Lung (tissue), 12 donors: ENCODE results near the gene CXCR5. TPM values are rescaled to one million over a fixed set of nuclear protein-coding genes. Genes with fewer than 3 reads are reported as not detected.

ENCODE experiments used
- ATAC-seq: fragments of 200-7000 bp; cut with Tn5 transposase; one replicate; pipeline ENCODE4 v1.9.1; 2020; ENCODE audit warnings: moderate number of reproducible peaks; ENCODE audit not compliant: insufficient read depth, low FRiP score
- DNase-seq, 3 donors: peaks; one replicate each; pipeline ENCODE4 v3.0.0-alpha.2; 2013 to 2017
- H3K27ac ChIP-seq, 2 donors: one replicate each; pipeline ENCODE4 v1.5.1; 2013; ENCODE audit warnings: mild to moderate bottlenecking in 2 of 2, moderate library complexity in 2 of 2, control low read depth in 1 of 2, inconsistent platforms in 1 of 2, low read depth in 1 of 2, low read length in 1 of 2
- H3K27me3 ChIP-seq, 3 donors: one replicate each; pipeline ENCODE4 v1.5.1; 2013; ENCODE audit warnings: low read length in 2 of 3; ENCODE audit not compliant: control insufficient read depth in 3 of 3, insufficient read depth in 3 of 3
- H3K36me3 ChIP-seq, 4 donors: one replicate each; pipeline ENCODE4 v1.5.1; 2013; ENCODE audit warnings: low read length in 4 of 4, mild to moderate bottlenecking in 1 of 4, moderate library complexity in 1 of 4; ENCODE audit not compliant: control insufficient read depth in 4 of 4, insufficient read depth in 4 of 4
- H3K4me1 ChIP-seq, 5 donors: one replicate each; pipeline ENCODE4 v1.5.1; 2013; ENCODE audit warnings: low read length in 5 of 5, mild to moderate bottlenecking in 2 of 5, moderate library complexity in 1 of 5; ENCODE audit not compliant: control insufficient read depth in 5 of 5, insufficient read depth in 5 of 5
- H3K4me3 ChIP-seq: one replicate; pipeline ENCODE4 v1.5.1; 2013; ENCODE audit warnings: mild to moderate bottlenecking, control low read depth, moderate library complexity
- H3K9ac ChIP-seq, 2 donors: one replicate each; pipeline ENCODE4 v1.5.1; 2013; ENCODE audit warnings: low read length in 2 of 2, control low read depth in 1 of 2; ENCODE audit not compliant: insufficient read depth in 1 of 2
- H3K9me3 ChIP-seq, 4 donors: one replicate each; pipeline ENCODE4 v1.5.1; 2013; ENCODE audit warnings: low read length in 3 of 4, mild to moderate bottlenecking in 1 of 4, moderate library complexity in 1 of 4; ENCODE audit not compliant: control insufficient read depth in 4 of 4, insufficient read depth in 3 of 4
- CTCF ChIP-seq: IDR thresholded peaks from 2 replicates; pipeline ENCODE4 v1.5.1; 2012; ENCODE audit warnings: mild to moderate bottlenecking; ENCODE audit errors: control extremely low read depth, extremely low read depth
- WGBS, 2 donors: extraction: QIAGEN DNeasy Blood & Tissue Kit; methylation state at CpG; one replicate each; pipeline ENCODE4 v1.1.7; 2013; 5-methylcytosine and 5-hydroxymethylcytosine counted together
- polyA plus RNA-seq, 2 donors: library from polyadenylated mRNA; stranded (reverse); fragments of 200-250 nt; gene quantifications; one replicate each; pipeline ENCODE4 v1.2.1, GENCODE V29; 2013
- total RNA-seq, 2 donors: library from RNA; depleted of rRNA in 1 of 2; stranded (reverse); fragments of >200 nt in 1 of 2; gene quantifications; one replicate each; pipeline ENCODE4 v1.2.1, GENCODE V29; 2014 to 2021
- donor health status: control.
- donor health status: control.
- donor health status: Bipolar disorder and iron deficiency.
- donor health status: healthy.
- donor health status: DM: yes; HTN: yes; CAD: no.

Gene CXCR5
- total and polyA plus RNA-seq, 4 donors, result 0.16 to 0.65 (median 0.48) TPM; not detected in 1

GRCh38 chr11:118912742-118913410 is 29.2 kb downstream of the CXCR5 start:
- H3K27me3 ChIP-seq, result no peaks in the 10 kb centered on the region
- TF ChIP-seq CTCF, result no peak
- DNase-seq (no peak), ATAC-seq (no peak)
- peak overlapping the region in 1 of 2 donors; percentile 70 for H3K9ac ChIP-seq
- H3K4me3 ChIP-seq, result no peak overlapping the region
- 22 to 27% methylated on average over 11 to 12 of the region's 12 CpGs for WGBS, 2 donors
- peaks cover 0 to 9% (median 4%) of the 10 kb centered on the region in 4 donors for H3K36me3 ChIP-seq
- peak overlapping the region; percentile 74 to 96 for H3K27ac ChIP-seq
- H3K9me3 ChIP-seq, result no peaks in the 10 kb centered on the region
- peaks cover 26 to 95% (median 66%) of the 10 kb centered on the region in 5 donors for H3K4me1 ChIP-seq

GRCh38 chr11:118913411-118914125 is 29.9 kb downstream of the CXCR5 start:
- no peak overlapping the region for H3K4me3 ChIP-seq

GRCh38 chr11:118914178-118914918 is 30.7 kb downstream of the CXCR5 start:
- H3K4me1 ChIP-seq, result peaks cover 26 to 94% (median 70%) of the 10 kb centered on the region in 5 donors
- H3K9me3 ChIP-seq, result no peaks in the 10 kb centered on the region
- no peak overlapping the region for H3K4me3 ChIP-seq
- ATAC-seq (no peak), DNase-seq (peak in 2 of 3 donors; percentile 66 to 72)
- no peak overlapping the region for H3K9ac ChIP-seq
- TF ChIP-seq CTCF, result no peak
- WGBS, 2 donors, result 37 to 39% methylated on average over 15 of the region's 15 CpGs
- H3K27me3 ChIP-seq, result no peaks in the 10 kb centered on the region
- H3K36me3 ChIP-seq, result peaks cover 0 to 6% (median 0%) of the 10 kb centered on the region in 4 donors
- peak overlapping the region; percentile 74 to 92 for H3K27ac ChIP-seq

More at GRCh38 chr11:118913411-118914125, 29.9 kb downstream of the CXCR5 start:
- no peak for TF ChIP-seq CTCF
- no peaks in the 10 kb centered on the region for H3K27me3 ChIP-seq
- H3K27ac ChIP-seq, result peak overlapping the region; percentile 74 to 96
- H3K4me1 ChIP-seq, result peaks cover 26 to 95% (median 72%) of the 10 kb centered on the region in 5 donors
- ATAC-seq (no peak), DNase-seq (no peak)
- 13 to 14% methylated on average over 9 of the region's 9 CpGs for WGBS, 2 donors
- H3K36me3 ChIP-seq, result peaks cover 0 to 6% (median 0%) of the 10 kb centered on the region in 4 donors
- H3K9ac ChIP-seq, result no peak overlapping the region
- H3K9me3 ChIP-seq, result no peaks in the 10 kb centered on the region
